ENCODE data around the gene IMPDH1. TPM values are rescaled to one million over a fixed set of nuclear protein-coding genes. Genes with fewer than 3 reads are reported as not detected.

The IMPDH1 gene
- total RNA-seq, 2 experiments from 2014 or later, result 64.7 to 67.4 TPM

GRCh38 chr7:128374041-128374440, 35.7 kb downstream of the IMPDH1 start:
- no peaks in the 10 kb centered on the region for H3K9me3 Mint-ChIP-seq
- no peaks in the 10 kb centered on the region for H3K36me3 Mint-ChIP-seq (ENCODE audit: low read depth)
- no peaks in the 10 kb centered on the region for H3K4me1 Mint-ChIP-seq
- ChIA-PET CTCF (interaction anchor here (1.1 to 1.3 kb wide), 3 partner anchors 14 to 27 kb away, joined by 3 to 6 read pairs (median 5); no protein-coding TSS in a partner anchor), POLR2A (no interaction called here)
- H3K4me3 Mint-ChIP-seq, result no peak overlapping the region
- peaks cover 20% of the 10 kb centered on the region for H3K27me3 Mint-ChIP-seq
- H3K27ac Mint-ChIP-seq, result no peak overlapping the region
- DNase-seq, result no peak

GRCh38 chr7:128373606-128374005, 36.2 kb downstream of the IMPDH1 start:
- no peak overlapping the region for H3K27ac Mint-ChIP-seq
- no peak for DNase-seq
- ChIA-PET POLR2A (interaction anchor here (0.8 kb wide), 1 partner anchor 625 kb away, joined by 3 read pairs; no protein-coding TSS in a partner anchor), CTCF (interaction anchor here (0.6 to 1.3 kb wide), 4 partner anchors 8 to 53 kb away, joined by 3 to 6 read pairs (median 4); no protein-coding TSS in a partner anchor)
- H3K36me3 Mint-ChIP-seq (ENCODE audit: low read depth), result no peaks in the 10 kb centered on the region
- H3K4me1 Mint-ChIP-seq, result no peaks in the 10 kb centered on the region
- peaks cover 20% of the 10 kb centered on the region for H3K27me3 Mint-ChIP-seq
- no peaks in the 10 kb centered on the region for H3K9me3 Mint-ChIP-seq
- H3K4me3 Mint-ChIP-seq, result no peak overlapping the region

GRCh38 chr7:128370491-128370890, 39.3 kb downstream of the IMPDH1 start:
- Mint-ChIP-seq H3K27me3 (peaks cover 36% of the 10 kb centered on the region), H3K4me1 (no peaks in the 10 kb centered on the region), H3K9me3 (no peaks in the 10 kb centered on the region), H3K36me3 (ENCODE audit: low read depth) (no peaks in the 10 kb centered on the region), H3K4me3 (no peak overlapping the region), H3K27ac (no peak overlapping the region)
- DNase-seq, result no peak
- POLR2A ChIA-PET, result no interaction called here
- CTCF ChIA-PET, result no interaction called here

- Mint-ChIP-seq H3K4me3 (no peak overlapping the region), H3K4me1 (peaks cover 9% of the 10 kb centered on the region), H3K9me3 (no peaks in the 10 kb centered on the region), H3K27me3 (peaks cover 59% of the 10 kb centered on the region), H3K36me3 (ENCODE audit: low read depth) (no peaks in the 10 kb centered on the region), H3K27ac (no peak overlapping the region)
- CTCF ChIA-PET, result interaction anchor here (1.0 kb wide), 1 partner anchor 11 kb away, joined by 7 read pairs; no protein-coding TSS in a partner anchor
- POLR2A ChIA-PET, result no interaction called here
- DNase-seq, result no peak
Observed at GRCh38 chr7:128366986-128367385, 42.8 kb downstream of the IMPDH1 start.

- no peak overlapping the region for H3K27ac Mint-ChIP-seq
- H3K27me3 Mint-ChIP-seq, result peaks cover 61% of the 10 kb centered on the region
- no peaks in the 10 kb centered on the region for H3K36me3 Mint-ChIP-seq (ENCODE audit: low read depth)
- no peak for DNase-seq
- H3K9me3 Mint-ChIP-seq, result no peaks in the 10 kb centered on the region
- H3K4me1 Mint-ChIP-seq, result peaks cover 12% of the 10 kb centered on the region
- ChIA-PET CTCF (interaction anchor here (0.6 to 1.0 kb wide), 2 partner anchors 12 to 21 kb away, joined by 5 to 6 read pairs; no protein-coding TSS in a partner anchor), POLR2A (no interaction called here)
- no peak overlapping the region for H3K4me3 Mint-ChIP-seq
Observed at GRCh38 chr7:128366300-128366699, 43.5 kb downstream of the IMPDH1 start.

- Mint-ChIP-seq H3K36me3 (ENCODE audit: low read depth) (no peaks in the 10 kb centered on the region), H3K27me3 (peaks cover 65% of the 10 kb centered on the region), H3K4me1 (peaks cover 18% of the 10 kb centered on the region), H3K4me3 (no peak overlapping the region), H3K9me3 (no peaks in the 10 kb centered on the region), H3K27ac (no peak overlapping the region)
- CTCF ChIA-PET, result interaction anchor here (0.6 to 1.0 kb wide), 2 partner anchors 17 to 22 kb away, joined by 4 to 5 read pairs; no protein-coding TSS in a partner anchor
- no peak for DNase-seq
- POLR2A ChIA-PET, result no interaction called here
Observed at GRCh38 chr7:128365432-128365831, 44.4 kb downstream of the IMPDH1 start.

- H3K4me3 Mint-ChIP-seq, result no peak overlapping the region
- H3K27me3 Mint-ChIP-seq, result peaks cover 69% of the 10 kb centered on the region
- H3K36me3 Mint-ChIP-seq (ENCODE audit: low read depth), result no peaks in the 10 kb centered on the region
- DNase-seq, result no peak
- CTCF ChIA-PET, result no interaction called here
- POLR2A ChIA-PET, result no interaction called here
- H3K9me3 Mint-ChIP-seq, result no peaks in the 10 kb centered on the region
- H3K4me1 Mint-ChIP-seq, result peaks cover 18% of the 10 kb centered on the region
- H3K27ac Mint-ChIP-seq, result no peak overlapping the region
Observed at GRCh38 chr7:128364166-128364870, 45.5 kb downstream of the IMPDH1 start.

GRCh38 chr7:128363261-128363721, 46.5 kb downstream of the IMPDH1 start:
- ChIA-PET POLR2A (interaction anchor here (0.5 kb wide), 1 partner anchor 44 kb away, joined by 3 read pairs; no protein-coding TSS in a partner anchor), CTCF (interaction anchor here (0.7 to 1.7 kb wide), 3 partner anchors 15 to 25 kb away, joined by 3 to 8 read pairs (median 3); no protein-coding TSS in a partner anchor)
- Mint-ChIP-seq H3K4me1 (peaks cover 18% of the 10 kb centered on the region), H3K9me3 (no peaks in the 10 kb centered on the region), H3K4me3 (no peak overlapping the region), H3K27ac (no peak overlapping the region), H3K27me3 (peaks cover 77% of the 10 kb centered on the region), H3K36me3 (ENCODE audit: low read depth) (no peaks in the 10 kb centered on the region)
- no peak for DNase-seq

GRCh38 chr7:128362670-128363069, 47.1 kb downstream of the IMPDH1 start:
- no peaks in the 10 kb centered on the region for H3K9me3 Mint-ChIP-seq
- ChIA-PET POLR2A (no interaction called here), CTCF (interaction anchor here (0.7 to 1.7 kb wide), 5 partner anchors 15 to 99 kb away, joined by 3 to 8 read pairs (median 3); no protein-coding TSS in a partner anchor)
- no peak for DNase-seq
- no peaks in the 10 kb centered on the region for H3K36me3 Mint-ChIP-seq (ENCODE audit: low read depth)
- H3K4me3 Mint-ChIP-seq, result peak overlapping the region; percentile 23
- peaks cover 18% of the 10 kb centered on the region for H3K4me1 Mint-ChIP-seq
- H3K27me3 Mint-ChIP-seq, result peaks cover 78% of the 10 kb centered on the region
- H3K27ac Mint-ChIP-seq, result no peak overlapping the region

- Mint-ChIP-seq H3K9me3 (no peaks in the 10 kb centered on the region), H3K36me3 (ENCODE audit: low read depth) (no peaks in the 10 kb centered on the region), H3K4me1 (peaks cover 18% of the 10 kb centered on the region), H3K27me3 (peaks cover 75% of the 10 kb centered on the region), H3K27ac (no peak within 1 kb of the TSS), H3K4me3 (peak within 1 kb of the TSS; percentile 56)
- ChIA-PET POLR2A (no interaction called here), CTCF (interaction anchor here (0.8 to 1.7 kb wide), 3 partner anchors 14 to 100 kb away, joined by 3 to 8 read pairs (median 4); no protein-coding TSS in a partner anchor)
- DNase-seq, result peak; percentile 33
Observed at GRCh38 chr7:128361411-128362379, 48.1 kb downstream of the IMPDH1 start, which contains the start of gene PRRT4. Gene PRRT4 (minus strand): TSS chr7:128361690.

GRCh38 chr7:128360359-128360678, 49.5 kb downstream of the IMPDH1 start:
- Mint-ChIP-seq H3K9me3 (no peaks in the 10 kb centered on the region), H3K4me3 (no peak overlapping the region), H3K36me3 (ENCODE audit: low read depth) (no peaks in the 10 kb centered on the region), H3K27ac (no peak overlapping the region), H3K4me1 (peaks cover 24% of the 10 kb centered on the region), H3K27me3 (peaks cover 67% of the 10 kb centered on the region)
- DNase-seq, result no peak
- CTCF ChIA-PET, result no interaction called here
- POLR2A ChIA-PET, result interaction anchor here (0.6 to 0.7 kb wide), 2 partner anchors 165 to 694 kb away, joined by 3 read pairs; partner anchors contain the start of gene TNPO3

- no peak overlapping the region for H3K4me3 Mint-ChIP-seq
- peaks cover 24% of the 10 kb centered on the region for H3K4me1 Mint-ChIP-seq
- ChIA-PET CTCF (no interaction called here), POLR2A (interaction anchor here (0.6 kb wide), 1 partner anchor 166 kb away, joined by 3 read pairs; no protein-coding TSS in a partner anchor)
- H3K27ac Mint-ChIP-seq, result no peak overlapping the region
- H3K9me3 Mint-ChIP-seq, result no peaks in the 10 kb centered on the region
- H3K27me3 Mint-ChIP-seq, result peaks cover 64% of the 10 kb centered on the region
- no peak for DNase-seq
- no peaks in the 10 kb centered on the region for H3K36me3 Mint-ChIP-seq (ENCODE audit: low read depth)
Observed at GRCh38 chr7:128359939-128360338, 49.8 kb downstream of the IMPDH1 start.

- CTCF ChIA-PET, result no interaction called here
- H3K4me3 Mint-ChIP-seq, result no peak overlapping the region
- H3K4me1 Mint-ChIP-seq, result peaks cover 24% of the 10 kb centered on the region
- no peaks in the 10 kb centered on the region for H3K36me3 Mint-ChIP-seq (ENCODE audit: low read depth)
- DNase-seq, result no peak
- H3K9me3 Mint-ChIP-seq, result no peaks in the 10 kb centered on the region
- no peak overlapping the region for H3K27ac Mint-ChIP-seq
- peaks cover 65% of the 10 kb centered on the region for H3K27me3 Mint-ChIP-seq
- POLR2A ChIA-PET, result no interaction called here
Observed at GRCh38 chr7:128359336-128359735, 50.4 kb downstream of the IMPDH1 start.
